ENCODE data around the gene C16orf74.

C16orf74 gene

DNA sequence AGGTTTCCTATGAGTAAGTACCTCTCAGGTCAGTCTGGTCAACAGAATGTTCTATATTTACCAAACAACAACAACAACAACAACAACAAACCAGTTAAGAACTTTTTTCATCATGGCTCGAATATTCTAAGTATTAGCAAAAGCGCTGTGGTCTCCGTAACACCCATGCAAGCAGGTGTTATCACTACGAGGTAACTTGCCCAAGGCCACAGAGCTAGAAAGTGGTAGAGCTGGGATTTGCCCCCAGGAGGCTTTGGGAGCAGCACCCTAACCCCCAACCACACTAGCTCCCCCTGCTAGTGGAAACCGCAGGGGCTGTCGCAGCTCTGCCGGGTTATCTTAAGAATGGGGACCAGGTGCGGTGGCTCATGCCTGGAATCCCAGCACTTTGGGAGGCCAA lies 23.9 kb upstream of the C16orf74 start:
- no peak for DNase-seq

- no peak for DNase-seq
Measured at GRCh38 chr16:85774136-85774535, 23.2 kb upstream of the C16orf74 start.

DNA sequence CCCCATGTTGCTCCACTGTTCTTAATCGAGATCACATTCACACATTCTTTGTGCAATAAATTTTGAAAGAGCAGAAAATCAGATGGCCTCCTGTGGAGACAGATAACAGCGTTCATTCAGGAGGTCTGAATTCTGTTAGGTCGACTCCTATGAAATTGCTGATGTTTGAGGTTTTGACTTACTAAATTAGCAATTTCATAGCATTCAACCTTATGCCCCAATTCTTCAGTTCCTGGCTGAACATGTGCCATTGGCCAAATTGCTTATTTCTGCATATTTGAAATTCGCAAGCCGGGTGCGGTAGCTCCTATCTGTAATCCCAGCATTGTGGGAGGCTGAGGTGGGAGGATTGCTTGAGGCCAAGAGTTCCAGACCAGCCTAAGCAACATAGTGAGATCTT lies 22.1 kb upstream of the C16orf74 start:
- no peak for DNase-seq

GRCh38 chr16:85770741-85771140 lies 19.8 kb upstream of the C16orf74 start:
- DNase-seq, result no peak

GRCh38 chr16:85768199-85768598 lies 17.3 kb upstream of the C16orf74 start:
- no peak for DNase-seq

- DNase-seq, result no peak
Measured at GRCh38 chr16:85767531-85767930, 16.6 kb upstream of the C16orf74 start.

- DNase-seq, result no peak
Measured at GRCh38 chr16:85765767-85766166, 14.9 kb upstream of the C16orf74 start.

DNA sequence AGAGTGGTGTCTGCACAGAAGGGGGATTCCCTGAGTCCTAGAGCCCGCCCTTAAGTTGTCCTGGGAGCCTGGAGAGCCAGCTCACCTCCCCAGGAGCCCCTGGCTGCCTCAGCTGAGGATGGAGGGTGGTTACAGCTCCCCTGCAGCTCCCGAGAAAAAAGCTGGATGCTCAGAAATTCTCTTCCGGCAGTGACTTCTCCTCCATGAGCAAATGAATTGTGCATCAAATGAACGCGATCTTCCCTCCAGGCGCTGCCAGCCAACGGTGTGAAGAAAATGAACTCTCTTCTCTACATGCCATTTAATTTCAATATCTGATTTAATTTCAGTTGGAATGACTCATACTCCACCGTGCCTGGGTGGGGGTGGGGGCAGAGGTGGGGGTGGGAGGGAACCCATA lies 14.3 kb upstream of the C16orf74 start:
- DNase-seq, result no peak

DNA sequence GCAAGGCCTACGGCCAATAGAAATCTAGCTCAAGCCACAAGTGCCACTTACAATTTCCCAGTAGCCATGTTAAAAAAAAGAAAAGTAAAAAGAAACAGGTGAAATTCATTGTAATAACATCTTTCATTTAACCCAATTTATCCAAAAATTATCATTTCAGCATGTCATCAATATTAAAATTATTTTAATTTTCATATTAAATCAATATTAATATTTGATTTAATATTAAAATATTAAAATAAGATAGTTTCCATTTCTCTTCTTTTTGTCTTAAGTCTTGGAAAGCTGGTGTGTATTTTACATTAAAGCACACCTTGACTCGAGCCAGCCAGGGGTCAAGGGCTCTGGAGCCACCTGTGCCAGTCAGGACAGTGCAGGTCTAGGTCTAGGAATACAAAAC lies 12.7 kb upstream of the C16orf74 start:
- no peak for DNase-seq

GRCh38 chr16:85762970-85763369 lies 12.1 kb upstream of the C16orf74 start:
- no peak for DNase-seq

DNA sequence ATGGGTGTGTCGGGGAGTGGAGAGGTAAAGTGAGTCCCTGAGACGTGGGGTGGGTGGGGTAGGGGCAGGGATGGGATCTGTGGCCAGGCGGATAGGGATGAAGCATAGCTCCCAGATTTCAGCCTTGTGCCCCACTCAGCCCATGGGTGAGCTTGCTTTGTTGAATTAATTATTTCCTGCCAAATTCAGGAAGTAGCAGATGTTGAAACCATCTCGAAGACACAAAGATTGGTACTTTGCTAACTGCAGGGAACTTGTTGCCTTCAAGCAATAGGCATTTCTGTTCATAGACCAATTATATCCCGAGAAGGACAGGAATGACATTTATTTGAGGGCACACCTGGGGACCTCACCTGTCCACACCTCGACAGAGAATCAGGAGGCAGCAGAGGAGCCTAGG lies 11.0 kb upstream of the C16orf74 start:
- DNase-seq, result no peak

DNA sequence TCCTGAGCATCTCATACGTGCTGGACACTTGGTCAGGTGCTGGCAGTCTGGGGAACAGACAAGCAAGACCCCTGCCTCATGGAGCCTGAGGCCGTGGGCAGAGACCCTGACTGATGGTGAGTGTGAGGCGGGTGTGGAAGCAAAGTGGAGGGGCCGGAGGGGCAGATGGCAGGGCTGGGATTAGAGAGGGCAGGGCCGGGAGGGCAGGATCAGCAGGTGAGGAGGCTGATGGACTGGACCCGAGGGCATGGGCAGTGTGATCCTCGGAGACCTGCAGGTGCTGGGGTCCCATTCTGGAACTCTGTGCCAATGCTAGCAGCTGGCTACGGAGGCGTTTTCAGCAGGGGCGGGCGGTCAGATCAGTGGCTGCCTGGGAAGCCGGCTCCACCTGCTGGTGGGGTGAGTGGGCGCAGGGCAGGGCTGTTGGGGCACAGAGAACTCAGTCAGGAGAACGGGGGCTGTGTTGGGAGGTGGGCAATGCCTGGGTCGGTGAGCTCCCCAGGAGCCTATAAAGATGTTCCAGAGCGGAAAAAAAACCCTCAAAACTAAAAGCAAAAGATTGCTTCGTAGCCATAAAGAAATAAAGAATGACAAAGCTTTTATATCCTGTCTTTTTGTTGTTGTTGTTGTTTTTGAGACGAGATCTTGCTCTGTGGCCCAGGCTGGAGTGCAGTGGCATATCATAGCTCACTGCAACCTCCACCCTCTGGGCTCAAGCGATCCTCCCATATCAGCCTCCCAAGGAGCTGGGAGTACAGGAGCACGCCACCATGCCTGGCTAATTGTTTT lies 8.9 kb upstream of the C16orf74 start:
- DNase-seq, result no peak

DNA sequence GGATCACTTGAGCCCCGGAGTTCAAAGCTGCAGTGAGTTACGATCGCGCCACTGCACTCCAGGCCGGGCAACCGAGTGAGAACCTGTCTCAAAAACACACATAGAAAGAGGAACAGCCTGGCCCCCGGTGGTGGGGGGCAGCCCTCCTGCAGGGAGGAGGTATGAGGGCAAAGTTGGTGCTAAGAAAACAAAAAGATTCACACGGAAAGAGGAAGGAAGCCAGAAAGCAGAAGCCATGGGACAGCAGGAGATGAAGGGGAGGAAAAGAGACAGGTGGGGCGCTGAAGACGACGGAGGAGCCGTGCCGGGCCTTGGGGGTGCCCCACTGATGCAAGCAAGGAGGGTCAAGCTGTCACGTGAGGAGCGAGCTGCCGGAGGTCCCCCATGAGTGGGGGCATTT lies 8.2 kb upstream of the C16orf74 start:
- DNase-seq, result no peak

- no peak for DNase-seq
Measured at GRCh38 chr16:85757341-85757822, 6.5 kb upstream of the C16orf74 start.

DNA sequence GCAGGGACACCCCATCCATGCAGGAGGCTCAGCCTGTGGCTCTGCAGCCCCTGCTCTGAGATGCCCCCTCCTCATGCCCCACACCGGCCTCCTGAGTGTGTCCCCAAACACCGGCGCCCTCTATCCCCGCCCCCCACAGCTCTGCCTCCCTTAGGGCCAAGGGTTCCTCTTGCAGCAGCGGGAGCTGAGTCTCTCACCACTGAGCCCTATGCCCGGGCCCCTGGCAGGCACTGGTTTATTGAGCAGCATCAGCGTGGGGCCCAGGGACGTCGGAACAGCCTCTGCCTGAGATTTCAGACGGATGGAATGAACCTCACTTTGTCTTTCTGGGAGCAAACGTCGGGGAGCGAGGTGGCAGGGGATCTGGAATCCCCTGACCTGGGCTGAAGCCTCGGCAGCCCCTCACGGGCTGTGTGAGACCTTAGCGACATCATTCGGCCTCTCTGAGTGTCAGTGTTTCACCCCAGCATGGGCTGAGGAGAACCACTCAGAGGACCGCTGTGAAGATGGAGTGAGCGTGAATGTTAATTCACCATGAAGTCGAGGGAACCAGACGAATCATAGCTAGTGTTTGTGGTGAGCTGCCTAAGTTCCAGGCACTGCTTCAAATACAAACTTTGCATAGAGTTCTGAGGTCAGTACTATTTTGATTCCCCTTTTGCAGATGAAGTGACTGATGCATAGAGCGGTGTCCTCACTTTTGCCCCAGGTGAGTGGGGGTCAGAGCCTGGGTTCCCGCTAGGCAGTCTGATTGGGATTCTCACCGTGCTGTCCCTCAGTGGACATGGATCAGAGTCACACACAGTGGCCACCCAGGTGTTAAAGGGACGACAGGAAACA lies 5.3 kb upstream of the C16orf74 start:
- no peak for DNase-seq

GRCh38 chr16:85754413-85754812 lies 3.5 kb upstream of the C16orf74 start:
- DNase-seq, result no peak

DNA sequence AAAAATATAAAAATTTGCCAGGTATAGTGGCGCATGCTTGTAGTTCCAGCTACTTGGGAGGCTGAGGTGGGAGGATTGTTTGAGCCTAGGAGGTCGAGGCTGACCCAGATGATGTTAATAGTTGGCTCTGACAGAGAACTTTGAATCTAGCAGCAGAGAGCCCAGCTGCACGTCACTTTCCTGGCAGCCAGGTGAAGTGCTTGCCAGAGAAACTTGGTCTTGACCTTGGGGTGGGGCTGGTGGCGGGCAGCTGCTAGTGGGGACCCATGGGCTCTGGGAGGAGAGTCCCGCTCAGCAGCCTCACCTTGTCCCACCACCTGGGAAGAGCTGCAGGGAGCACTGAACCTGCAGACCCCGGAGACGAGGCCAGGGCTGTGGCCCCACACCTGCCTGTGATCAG lies 3.1 kb upstream of the C16orf74 start:
- no peak for DNase-seq

DNA sequence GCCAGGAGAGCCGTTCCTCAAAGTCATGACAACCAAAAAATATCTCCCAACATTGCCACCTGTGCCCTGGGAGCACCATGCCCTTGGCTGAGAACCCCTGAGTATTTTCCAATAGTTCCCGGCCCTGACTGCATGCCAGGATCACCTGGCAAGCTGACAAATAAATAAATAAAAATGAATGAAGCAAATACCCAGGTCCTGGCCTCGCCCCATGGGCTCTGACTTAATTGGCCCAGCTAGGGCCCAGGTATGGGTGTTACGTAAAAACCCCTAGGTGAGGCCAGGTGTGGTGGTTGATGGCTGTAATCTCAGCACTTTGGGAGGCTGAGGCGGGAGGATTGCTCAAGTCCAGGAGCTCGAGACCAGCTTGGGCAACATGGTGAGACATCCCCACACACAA lies 2.7 kb upstream of the C16orf74 start:
- DNase-seq, result no peak

GRCh38 chr16:85752511-85753420 lies 1.9 kb upstream of the C16orf74 start:
- peak; percentile 51 for DNase-seq

GRCh38 chr16:85751698-85752501 lies 1.0 kb upstream of the C16orf74 start:
- DNase-seq, result peak; percentile 29

GRCh38 chr16:85750146-85750826 lies 610 bp downstream of the C16orf74 start:
- peak; percentile 71 for DNase-seq
